Neural cell (in vitro differentiated cells): ENCODE measurements around the gene HMOX2. TPM values are rescaled to one million over a fixed set of nuclear protein-coding genes. Genes with fewer than 3 reads are reported as not detected.

Source experiments
- H2AFZ ChIP-seq: fragments of 200-600, 300-800 bp; sonication (generic), shearing (Covaris generic); 2 replicates; pipeline ENCODE4 v1.6.0; 2014; ENCODE audit warnings: low read depth, mild to moderate bottlenecking, antibody characterized with exemption, low read length, moderate library complexity
- H3F3A ChIP-seq: fragments of 200-600 bp; shearing (Covaris generic); 2 replicates; pipeline ENCODE4 v1.6.1; 2016; ENCODE audit warnings: mild to moderate bottlenecking, moderate library complexity, mixed read lengths, antibody characterized with exemption, low read length; ENCODE audit not compliant: insufficient read depth, poor library complexity, severe bottlenecking
- H3K27ac ChIP-seq: fragments of 200-600, 300-800 bp; sonication (generic), shearing (Covaris generic); 2 replicates; pipeline ENCODE4 v1.5.1; 2014; ENCODE audit warnings: mild to moderate bottlenecking, low read length, moderate library complexity
- H3K27me3 ChIP-seq: fragments of 300-800, 200-600 bp; sonication (generic), shearing (Covaris generic); 2 replicates; pipeline ENCODE4 v1.6.0; 2014; ENCODE audit warnings: mild to moderate bottlenecking, low read depth, low read length, moderate library complexity; ENCODE audit not compliant: insufficient read depth
- H3K36me3 ChIP-seq: fragments of 300-800, 200-600 bp; sonication (generic), shearing (Covaris generic); 2 replicates; pipeline ENCODE4 v1.5.1; 2014; ENCODE audit warnings: mild to moderate bottlenecking, antibody characterized with exemption, low read length, moderate library complexity; ENCODE audit not compliant: insufficient read depth
- H3K4me2 ChIP-seq: fragments of 300-800, 200-600 bp; sonication (generic), shearing (Covaris generic); 2 replicates; pipeline ENCODE4 v1.6.0; 2014; ENCODE audit warnings: mild to moderate bottlenecking, low read length
- H3K4me3 ChIP-seq: fragments of 300-800, 200-600 bp; sonication (generic), shearing (Covaris generic); 2 replicates; pipeline ENCODE4 v1.5.1; 2014; ENCODE audit warnings: mild to moderate bottlenecking, low read length, moderate library complexity
- H3K79me2 ChIP-seq: fragments of 200-600 bp; shearing (Covaris generic); replicated peaks from 2 replicates; pipeline ENCODE4 v1.6.0; 2014; ENCODE audit warnings: mild to moderate bottlenecking, low read length, moderate library complexity; ENCODE audit not compliant: insufficient read depth
- H3K9ac ChIP-seq: fragments of 300-800, 200-600 bp; sonication (generic), shearing (Covaris generic); 2 replicates; pipeline ENCODE4 v1.6.1; 2016; ENCODE audit warnings: mild to moderate bottlenecking, low read length, mixed read lengths
- H3K9me2 ChIP-seq: fragments of 200-600 bp; shearing (Covaris generic); 2 replicates; pipeline ENCODE4 v1.6.1; 2016; ENCODE audit warnings: mild to moderate bottlenecking, low read length, mixed read lengths; ENCODE audit not compliant: insufficient read depth
- H3K9me3 ChIP-seq: fragments of 200-600, 300-800 bp; sonication (generic), shearing (Covaris generic); 2 replicates; pipeline ENCODE4 v1.6.1; 2016; ENCODE audit warnings: mild to moderate bottlenecking, mixed run types, low read length, moderate library complexity, mixed read lengths
- H4K20me1 ChIP-seq: fragments of 200-600 bp; shearing (Covaris generic); 2 replicates; pipeline ENCODE4 v1.6.1; 2016; ENCODE audit warnings: mild to moderate bottlenecking, mixed run types; ENCODE audit not compliant: insufficient read depth
- CTCF ChIP-seq: fragments of 450-650 bp; IDR thresholded peaks from 2 replicates; pipeline ENCODE4 v1.5.1; 2014; ENCODE audit warnings: antibody characterized with exemption, mild to moderate bottlenecking, moderate library complexity; ENCODE audit not compliant: poor library complexity, severe bottlenecking
- EP300 ChIP-seq: fragments of 450-650 bp; conservative IDR thresholded peaks from 2 replicates; pipeline ENCODE4 v1.6.1; 2014; ENCODE audit warnings: antibody characterized with exemption, mild to moderate bottlenecking, moderate library complexity; ENCODE audit not compliant: poor library complexity, severe bottlenecking
- EZH2 ChIP-seq: fragments of 200-600, 300-800 bp; shearing (Covaris generic), sonication (generic); IDR thresholded peaks from 2 replicates; pipeline ENCODE4 v1.6.1; 2014; ENCODE audit warnings: antibody characterized with exemption, low read length, borderline replicate concordance, mild to moderate bottlenecking; ENCODE audit not compliant: insufficient read depth, poor library complexity, severe bottlenecking
- MXI1 ChIP-seq: fragments of 450-650 bp; conservative IDR thresholded peaks from 2 replicates; pipeline ENCODE4 v1.6.1; 2014; ENCODE audit warnings: antibody characterized with exemption, mild to moderate bottlenecking; ENCODE audit not compliant: poor library complexity, severe bottlenecking
- POLR2AphosphoS5 ChIP-seq: IDR thresholded peaks from 2 replicates; pipeline ENCODE4 v1.6.1; 2012
- RAD21 ChIP-seq: fragments of 450-650 bp; conservative IDR thresholded peaks from 2 replicates; pipeline ENCODE4 v1.6.1; 2014; ENCODE audit warnings: antibody characterized with exemption, mild to moderate bottlenecking, moderate library complexity
- REST ChIP-seq: IDR thresholded peaks from 2 replicates; pipeline ENCODE4 v1.6.1; 2012; ENCODE audit warnings: borderline replicate concordance
- SMC3 ChIP-seq: fragments of 450-650 bp; conservative IDR thresholded peaks from 2 replicates; pipeline ENCODE4 v1.6.1; 2014; ENCODE audit warnings: antibody characterized with exemption, mild to moderate bottlenecking, moderate library complexity; ENCODE audit not compliant: poor library complexity
- TAF1 ChIP-seq: IDR thresholded peaks from 2 replicates; pipeline ENCODE4 v1.6.1; 2012; ENCODE audit warnings: low read depth
- polyA plus RNA-seq: library from polyadenylated mRNA; depleted of rRNA; stranded (reverse); fragments of >200 nt; gene quantifications from 2 replicates; pipeline ENCODE4 v1.2.3, GENCODE V29; 2014

HMOX2 gene
- polyA plus RNA-seq, 1 donor from 2014 or later, result 79.4 TPM

- Histone ChIP-seq H4K20me1 (no peaks in the 10 kb centered on the region), H3K4me2 (no peak overlapping the region), H3F3A (no peaks in the 10 kb centered on the region), H3K36me3 (no peaks in the 10 kb centered on the region), H3K79me2 (no peaks in the 10 kb centered on the region), H3K27me3 (no peaks in the 10 kb centered on the region), H3K9ac (no peak overlapping the region), H3K9me3 (no peaks in the 10 kb centered on the region), H3K27ac (no peak overlapping the region), H3K9me2 (no peaks in the 10 kb centered on the region), H2AFZ (no peak overlapping the region), H3K4me3 (no peak overlapping the region)
- no peak for TF ChIP-seq CTCF
- TF ChIP-seq RAD21, result no peak
- TF ChIP-seq TAF1, result no peak
- no peak for TF ChIP-seq MXI1
- no peak for TF ChIP-seq EZH2
- no peak for TF ChIP-seq EP300
- no peak for TF ChIP-seq POLR2AphosphoS5
- TF ChIP-seq SMC3, result no peak
- TF ChIP-seq REST, result no peak
Observed at GRCh38 chr16:4501071-4501478, 24.9 kb downstream of the HMOX2 start.

- Histone ChIP-seq H3F3A (no peaks in the 10 kb centered on the region), H2AFZ (no peak overlapping the region), H3K9me3 (no peaks in the 10 kb centered on the region), H3K79me2 (no peaks in the 10 kb centered on the region), H3K36me3 (no peaks in the 10 kb centered on the region), H3K4me2 (no peak overlapping the region), H3K9me2 (no peaks in the 10 kb centered on the region), H3K4me3 (no peak overlapping the region), H3K27ac (no peak overlapping the region), H4K20me1 (no peaks in the 10 kb centered on the region), H3K27me3 (no peaks in the 10 kb centered on the region), H3K9ac (no peak overlapping the region)
- TF ChIP-seq REST, result no peak
- no peak for TF ChIP-seq TAF1
- no peak for TF ChIP-seq SMC3
- TF ChIP-seq CTCF, result no peak
- no peak for TF ChIP-seq RAD21
- TF ChIP-seq MXI1, result no peak
- no peak for TF ChIP-seq POLR2AphosphoS5
- no peak for TF ChIP-seq EP300
- TF ChIP-seq EZH2, result no peak
Observed at GRCh38 chr16:4505356-4506147, 29.4 kb downstream of the HMOX2 start.
